Common myeloid progenitor, CD34-positive (primary cell): Measurements from ENCODE around the gene PLCD3.
A peak's percentile ranks its signal among the peaks of the same experiment; 100 is the strongest.

Experiments used
- CTCF ChIA-PET: fragments of 350-600 bp; sonication (Branson Sonifier 250); formaldehyde crosslinking; loops from one replicate; lab custom pipeline; 2021; ENCODE audit warnings: antibody characterized with exemption; lab: Charles Lee
- POLR2A ChIA-PET: fragments of 350-600 bp; sonication (Branson Sonifier 250); formaldehyde crosslinking; loops from one replicate; lab custom pipeline; 2021; ENCODE audit warnings: antibody characterized with exemption; lab: Charles Lee
- DNase-seq, 3 donors: peaks; one replicate each; pipeline versions ENCODE4 v3.0.0 to v3.0.0-alpha.2; 2013
- H3K27ac ChIP-seq, 2 experiments: 1 replicate in 1 of 2; 2 replicates in 1 of 2; pipeline ENCODE4 v1.7.0; 2013; ENCODE audit warnings: inconsistent platforms in 2 of 2, low read length in 2 of 2, mild to moderate bottlenecking in 2 of 2, low read depth in 1 of 2, moderate library complexity in 1 of 2; ENCODE audit not compliant: severe bottlenecking in 2 of 2, insufficient read depth in 1 of 2, poor library complexity in 1 of 2
- H3K27me3 ChIP-seq, 5 experiments: replicated peaks in 2 of 5; 1 replicate in 3 of 5; 2 replicates in 2 of 5; pipeline versions ENCODE4 v1.6.1 to v1.7.0; 2013; ENCODE audit warnings: low read length in 4 of 5, mild to moderate bottlenecking in 2 of 5, moderate library complexity in 2 of 5, inconsistent platforms in 1 of 5; ENCODE audit not compliant: insufficient read depth in 5 of 5, control insufficient read depth in 4 of 5
- H3K36me3 ChIP-seq, 4 experiments: 1 replicate in 2 of 4; 2 replicates in 2 of 4; pipeline versions ENCODE4 v1.6.1 to v1.7.0; 2013; ENCODE audit warnings: low read length in 3 of 4, control low read depth in 1 of 4, mild to moderate bottlenecking in 1 of 4; ENCODE audit not compliant: control insufficient read depth in 4 of 4, insufficient read depth in 4 of 4
- H3K4me1 ChIP-seq, 4 experiments: 1 replicate in 3 of 4; 2 replicates in 1 of 4; pipeline versions ENCODE4 v1.6.1 to v1.7.1; 2013; ENCODE audit warnings: low read length in 3 of 4, mild to moderate bottlenecking in 3 of 4, control low read depth in 1 of 4, inconsistent platforms in 1 of 4, moderate library complexity in 1 of 4; ENCODE audit not compliant: control insufficient read depth in 4 of 4, insufficient read depth in 4 of 4; ENCODE audit errors: control extremely low read depth in 1 of 4
- H3K4me3 ChIP-seq, 7 experiments: 1 replicate in 4 of 7; 2 replicates in 3 of 7; pipeline versions ENCODE4 v1.5.1 to v1.7.0; 2013; ENCODE audit warnings: mild to moderate bottlenecking in 7 of 7, low read length in 6 of 7, moderate library complexity in 6 of 7, inconsistent platforms in 2 of 7, low read depth in 2 of 7, control low read depth in 1 of 7; ENCODE audit not compliant: insufficient read depth in 4 of 7, control insufficient read depth in 1 of 7; ENCODE audit errors: extremely low read depth in 1 of 7
- H3K9me3 ChIP-seq, 5 experiments: 1 replicate in 4 of 5; 2 replicates in 1 of 5; pipeline versions ENCODE4 v1.6.1 to v1.7.1; 2013; ENCODE audit warnings: low read length in 4 of 5, mild to moderate bottlenecking in 2 of 5, inconsistent platforms in 1 of 5, low read depth in 1 of 5, moderate library complexity in 1 of 5; ENCODE audit not compliant: control insufficient read depth in 4 of 5, insufficient read depth in 2 of 5; ENCODE audit errors: control extremely low read depth in 1 of 5
- WGBS: methylation state at CpG from one replicate; pipeline ENCODE4 v1.1.5; 2013; ENCODE audit not compliant: insufficient coverage; 5-methylcytosine and 5-hydroxymethylcytosine counted together

Gene PLCD3

DNA sequence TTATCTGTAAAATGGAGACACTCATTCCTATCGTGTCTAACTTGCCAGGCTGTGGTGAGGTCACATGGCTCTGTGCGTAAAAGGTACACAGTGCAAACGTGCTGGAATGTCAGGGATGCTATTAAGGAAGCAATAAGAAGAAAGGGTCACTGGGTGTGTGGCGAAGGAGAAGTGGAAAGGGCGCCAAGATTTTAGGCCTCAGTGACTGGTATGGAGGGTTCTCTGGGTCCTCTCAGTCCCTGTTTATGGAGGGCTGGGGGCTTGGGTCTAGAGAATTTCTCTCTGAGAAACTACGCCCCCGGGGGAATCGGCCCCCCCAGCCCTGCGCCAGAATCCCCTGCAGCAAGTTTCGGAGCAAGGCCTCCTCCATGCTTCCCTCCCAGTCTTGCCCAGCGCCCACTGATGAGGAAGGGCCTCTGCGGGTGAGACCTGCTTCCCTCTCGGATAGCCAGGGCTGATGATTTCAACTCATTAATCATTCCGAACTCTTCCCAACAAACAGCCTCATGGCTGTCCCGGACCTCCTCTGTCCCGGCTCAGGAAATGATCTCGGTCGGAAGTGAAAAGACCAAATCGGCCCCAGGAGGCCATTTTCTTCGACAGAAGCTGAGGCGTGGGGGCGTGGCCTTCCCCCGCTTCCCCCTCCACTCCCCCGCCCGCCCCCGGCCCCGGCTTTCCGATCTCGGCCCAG is 14.7 kb upstream of the PLCD3 start:
- Histone ChIP-seq H3K4me1 (peaks cover 16 to 67% (median 48%) of the 10 kb centered on the region in 4 experiments), H3K9me3 (no peaks in the 10 kb centered on the region), H3K27me3 (no peaks in the 10 kb centered on the region), H3K4me3 (peak overlapping the region; percentile 59 to 97 (median 87)), H3K36me3 (no peaks in the 10 kb centered on the region), H3K27ac (peak overlapping the region; percentile 100)
- WGBS: 16% methylated on average over 16 of the region's 29 CpGs
- POLR2A ChIA-PET: interaction anchor here (0.6 to 6.4 kb wide), 6 partner anchors 11 to 442 kb away, joined by 3 to 194 read pairs (median 12); partner anchors contain the start of genes ACBD4, HEXIM2 and PLCD3
- CTCF ChIA-PET: interaction anchor here (6.2 to 9.2 kb wide), 2 partner anchors 11 to 49 kb away, joined by 99 to 148 read pairs; partner anchors contain the start of gene ACBD4
- peak in 2 of 3 donors; percentile 80 to 86 for DNase-seq

DNA sequence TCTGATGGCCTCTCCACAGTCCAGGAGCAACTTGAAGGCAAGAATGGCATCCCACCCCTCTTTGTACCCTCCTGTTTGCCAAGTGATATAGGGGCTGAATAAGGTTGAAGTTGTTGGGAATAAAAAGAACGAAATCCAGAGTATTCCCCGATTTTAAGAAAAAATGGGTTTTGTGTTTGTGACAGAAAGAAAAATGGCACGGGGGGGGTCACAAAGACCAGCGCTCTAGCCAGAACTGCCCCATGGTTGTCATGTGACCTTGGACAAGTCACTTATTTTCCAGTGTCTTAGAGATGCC is 14.2 kb upstream of the PLCD3 start:
- CTCF ChIA-PET: interaction anchor here (1.4 to 9.2 kb wide), 2 partner anchors 10 to 52 kb away, joined by 10 to 148 read pairs; partner anchors contain the start of gene ACBD4
- H3K27ac ChIP-seq: peak overlapping the region in 1 of 2 experiments; percentile 100

DNA sequence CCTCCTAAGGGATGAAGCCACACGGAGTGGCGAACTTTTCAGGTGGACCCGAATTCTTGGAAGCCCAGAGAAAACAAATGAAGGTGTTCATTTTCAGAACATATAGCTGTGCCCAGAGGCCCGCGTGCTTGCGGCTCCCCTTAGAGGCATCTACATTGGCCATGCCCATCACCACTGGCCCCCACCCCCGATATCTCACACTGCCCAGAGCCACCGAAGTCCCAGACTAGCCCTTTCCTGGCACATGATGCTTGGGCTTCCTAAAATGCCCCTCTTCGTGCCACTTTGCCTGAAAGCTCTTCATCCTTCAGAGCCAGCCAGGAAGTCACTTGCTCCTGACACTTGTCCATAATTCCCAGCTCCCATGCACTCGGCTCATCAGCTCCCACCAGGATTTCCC is 13.9 kb upstream of the PLCD3 start:
- Histone ChIP-seq H3K27me3 (no peaks in the 10 kb centered on the region), H3K9me3 (no peaks in the 10 kb centered on the region), H3K36me3 (no peaks in the 10 kb centered on the region), H3K4me3 (no peak overlapping the region), H3K4me1 (peaks cover 10 to 59% (median 41%) of the 10 kb centered on the region in 4 experiments), H3K27ac (peak overlapping the region in 1 of 2 experiments; percentile 100)
- POLR2A ChIA-PET: interaction anchor here (1.6 to 4.1 kb wide), 2 partner anchors 10 to 15 kb away, joined by 3 to 34 read pairs; partner anchors contain the start of gene ACBD4
- 85% methylated on average over 9 of the region's 10 CpGs for WGBS
- CTCF ChIA-PET: interaction anchor here (1.4 to 9.2 kb wide), 3 partner anchors 10 to 52 kb away, joined by 4 to 148 read pairs (median 10); partner anchors contain the start of gene ACBD4
- no peak for DNase-seq

More for the DNA sequence above, 14.2 kb upstream of the PLCD3 start:
- WGBS: 95% methylated on average over 4 of the region's 4 CpGs
- POLR2A ChIA-PET: interaction anchor here (4.1 kb wide), 1 partner anchor 10 kb away, joined by 34 read pairs; the partner anchor contains the start of gene ACBD4
- Histone ChIP-seq H3K36me3 (no peaks in the 10 kb centered on the region), H3K4me1 (peaks cover 13 to 63% (median 44%) of the 10 kb centered on the region in 4 experiments), H3K27me3 (no peaks in the 10 kb centered on the region), H3K4me3 (peak overlapping the region in 5 of 7 experiments; percentile 74 to 96 (median 87)), H3K9me3 (no peaks in the 10 kb centered on the region)
- no peak for DNase-seq

DNA sequence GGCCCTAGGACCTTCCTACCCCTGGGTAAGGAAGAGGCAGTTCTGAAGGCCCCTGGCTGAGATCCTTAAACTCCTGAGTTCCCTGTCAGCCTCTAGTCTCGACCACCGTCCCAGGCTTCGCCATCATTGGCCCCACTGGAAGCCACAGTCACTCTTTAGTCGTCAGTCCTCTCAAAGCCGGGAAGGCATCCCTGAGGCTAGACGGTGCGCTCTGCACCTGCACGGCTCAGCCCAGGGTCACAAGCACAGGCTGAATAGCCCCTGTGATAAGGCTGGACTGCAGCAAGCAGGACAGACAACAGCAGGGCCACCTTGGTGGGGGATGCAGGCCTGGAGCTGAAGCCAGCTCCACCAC is 12.7 kb upstream of the PLCD3 start:
- ChIA-PET POLR2A (interaction anchor here (1.6 kb wide), 1 partner anchor 16 kb away, joined by 3 read pairs; no protein-coding TSS in a partner anchor), CTCF (interaction anchor here (0.9 to 9.2 kb wide), 5 partner anchors 9 to 53 kb away, joined by 3 to 148 read pairs (median 10); partner anchors contain the start of gene ACBD4)
- H3K27ac ChIP-seq: no peak overlapping the region
- no peaks in the 10 kb centered on the region for H3K27me3 ChIP-seq
- peak overlapping the region in 1 of 7 experiments; percentile 68 for H3K4me3 ChIP-seq
- 93% methylated on average over 8 of the region's 8 CpGs for WGBS
- no peaks in the 10 kb centered on the region for H3K9me3 ChIP-seq
- no peak for DNase-seq
- H3K36me3 ChIP-seq: no peaks in the 10 kb centered on the region
- H3K4me1 ChIP-seq: peaks cover 0 to 48% (median 32%) of the 10 kb centered on the region in 4 experiments

DNA sequence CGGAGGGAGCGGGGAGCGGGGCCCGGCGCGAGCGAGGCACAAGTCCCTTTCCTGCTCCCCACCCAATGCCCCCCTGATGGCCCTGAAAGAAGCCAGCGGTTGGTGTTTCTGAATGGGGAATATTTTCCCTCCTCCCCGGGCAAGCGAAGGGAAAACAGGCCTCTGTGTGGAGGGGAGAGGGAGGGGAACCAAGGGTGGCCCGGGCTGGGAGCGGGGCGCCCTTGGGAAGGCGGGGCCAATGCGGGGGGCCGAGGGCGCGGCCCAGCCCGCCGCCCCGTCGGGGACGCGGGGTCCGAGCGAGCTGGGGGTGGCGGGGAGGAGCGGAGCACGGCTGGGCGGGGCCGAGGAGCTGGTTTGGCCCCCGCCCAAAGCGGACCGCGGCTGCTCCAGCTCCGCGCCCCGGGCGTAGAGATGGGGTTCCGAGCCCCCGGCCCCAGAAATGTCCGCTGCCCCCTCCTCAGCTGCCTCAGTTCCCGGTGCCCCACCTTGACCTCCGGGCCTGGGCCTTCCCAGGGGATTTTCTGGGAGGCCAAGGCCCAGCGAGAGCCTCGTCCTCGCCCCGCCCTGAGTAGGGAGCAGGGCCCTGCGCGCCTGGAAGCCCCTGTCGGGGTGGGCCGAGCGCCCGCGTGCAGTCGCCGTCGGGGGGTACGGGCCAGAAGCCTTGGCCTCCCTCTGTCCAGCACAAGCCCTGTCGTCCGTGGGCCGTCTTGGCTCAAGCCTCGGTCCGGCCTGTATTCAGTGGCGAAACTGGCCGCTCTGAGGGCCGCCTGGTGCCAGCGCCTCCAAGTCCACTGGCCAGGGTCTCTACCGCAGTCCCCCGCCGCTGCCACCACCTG is 12.1 kb upstream of the PLCD3 start:
- POLR2A ChIA-PET: interaction anchor here (1.6 kb wide), 1 partner anchor 17 kb away, joined by 3 read pairs; no protein-coding TSS in a partner anchor
- Histone ChIP-seq H3K27ac (peak overlapping the region in 1 of 2 experiments; percentile 70), H3K9me3 (no peaks in the 10 kb centered on the region), H3K4me1 (peaks cover 0 to 43% (median 27%) of the 10 kb centered on the region in 4 experiments), H3K4me3 (peak overlapping the region in 6 of 7 experiments; percentile 22 to 81 (median 60)), H3K27me3 (no peaks in the 10 kb centered on the region), H3K36me3 (peaks cover 0 to 2% (median 0%) of the 10 kb centered on the region in 4 experiments)
- 27% methylated on average over 57 of the region's 71 CpGs for WGBS
- CTCF ChIA-PET: interaction anchor here (0.9 to 1.8 kb wide), 2 partner anchors 10 to 53 kb away, joined by 3 to 18 read pairs; partner anchors contain the start of gene ACBD4
- DNase-seq: peak in 2 of 3 donors; percentile 24 to 31

DNA sequence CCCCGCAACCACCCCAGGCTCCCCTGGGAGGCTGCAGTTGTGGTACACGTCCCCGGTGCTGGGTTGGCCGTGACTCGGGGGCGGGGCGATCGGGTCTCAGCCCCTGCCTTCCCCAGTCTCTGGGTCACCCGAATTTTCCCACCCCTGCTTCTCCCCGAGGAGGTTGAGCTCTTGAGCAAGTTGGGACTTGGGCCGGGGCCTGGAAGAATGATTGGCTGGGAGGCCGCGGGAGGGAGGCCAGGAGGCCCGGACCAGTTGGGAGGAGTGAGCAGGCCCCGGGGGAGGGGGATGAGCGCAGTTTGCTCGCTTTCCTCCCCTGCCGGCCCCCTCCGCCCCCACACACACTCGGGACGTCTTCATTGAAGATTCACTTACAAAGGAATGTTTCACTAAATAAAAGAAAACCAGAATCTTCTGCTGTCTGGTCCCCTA is 11.5 kb upstream of the PLCD3 start:
- peaks cover 0 to 37% (median 21%) of the 10 kb centered on the region in 4 experiments for H3K4me1 ChIP-seq
- ChIA-PET POLR2A (no interaction called here), CTCF (interaction anchor here (0.9 to 1.8 kb wide), 2 partner anchors 9 to 54 kb away, joined by 3 to 18 read pairs; partner anchors contain the start of gene ACBD4)
- H3K27ac ChIP-seq: peak overlapping the region in 1 of 2 experiments; percentile 70
- peak overlapping the region in 6 of 7 experiments; percentile 22 to 81 (median 60) for H3K4me3 ChIP-seq
- peaks cover 0 to 5% (median 0%) of the 10 kb centered on the region in 4 experiments for H3K36me3 ChIP-seq
- 12% methylated on average over 12 of the region's 21 CpGs for WGBS
- peak; percentile 37 to 53 (median 40) for DNase-seq
- H3K9me3 ChIP-seq: no peaks in the 10 kb centered on the region
- no peaks in the 10 kb centered on the region for H3K27me3 ChIP-seq
